ENCODE measurements around the gene BCAT1. TPM values are rescaled to one million over a fixed set of nuclear protein-coding genes. Genes with fewer than 3 reads are reported as not detected.

BCAT1 gene
- total RNA-seq, 1 experiment from 2014 or later, result 0.74 TPM

DNA sequence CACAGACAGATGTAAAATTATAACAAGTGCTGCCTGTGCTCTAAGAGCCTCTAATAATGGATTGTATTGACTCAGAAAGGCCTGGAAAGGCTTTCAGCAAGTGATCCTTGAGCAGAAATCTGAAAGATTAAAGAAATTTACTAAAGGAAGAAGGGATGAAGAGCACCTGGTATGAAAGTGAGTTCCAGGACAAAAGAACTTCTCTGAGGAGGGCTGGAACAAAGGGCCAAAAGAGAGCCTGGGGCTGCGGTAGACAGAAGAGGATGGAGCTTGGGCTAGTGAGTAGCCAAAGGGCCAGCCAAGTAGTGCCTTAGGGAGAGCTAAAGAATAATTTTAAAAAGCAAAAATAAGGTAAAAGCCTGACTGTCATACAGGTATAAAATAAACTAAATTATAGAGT lies 44.0 kb downstream of the BCAT1 start:
- no peak overlapping the region for H3K9ac ChIP-seq (ENCODE audit: low read length)
- ChIA-PET POLR2A (no interaction called here), CTCF (no interaction called here), RAD21 (ENCODE audit: low non-redundant PET in 1 of 2, low total read pairs in 2 of 2, uncharacterized antibody in 2 of 2, unreplicated experiment in 2 of 2) (no interaction called here)
- no TSS peak for BruUV-seq (replicated peaks)
- no peak overlapping the region for H3K27ac ChIP-seq (ENCODE audit: low read depth, low read length)
- no peak overlapping the region for H3K4me3 ChIP-seq (replicated peaks in 1 of 2; ENCODE audit: low read depth in 1 of 2, low read length in 2 of 2)
- ATAC-seq (no peak), DNase-seq (ENCODE audit: low read depth, low spot score) (no peak)
- no peaks in the 10 kb centered on the region for H3K9me3 ChIP-seq (ENCODE audit: control insufficient read depth in 1 of 2, insufficient read depth in 1 of 2, low read depth in 1 of 2, low read length in 2 of 2)
- no peak overlapping the region for H2AFZ ChIP-seq (ENCODE audit: low read depth, low read length, poor library complexity, severe bottlenecking)
- H3K27me3 ChIP-seq (ENCODE audit: insufficient read depth, low read length), result no peaks in the 10 kb centered on the region
- no peak overlapping the region for H3K4me2 ChIP-seq (ENCODE audit: low read length)
- intact Hi-C loops (cut with micrococcal nuclease), result no loop called here
- H3K36me3 ChIP-seq (ENCODE audit: control insufficient read depth in 1 of 2, insufficient read depth in 2 of 2, low read length in 2 of 2), result no peaks in the 10 kb centered on the region
- peaks cover 0 to 9% of the 10 kb centered on the region in 2 experiments; a peak in 2 of 4 replicates for H3K4me1 ChIP-seq (ENCODE audit: control insufficient read depth in 1 of 2, insufficient read depth in 2 of 2, low read length in 2 of 2)
- H3K79me2 ChIP-seq (ENCODE audit: insufficient read depth, low read length), result no peaks in the 10 kb centered on the region
- no peaks in the 10 kb centered on the region for H4K20me1 ChIP-seq (ENCODE audit: insufficient read depth)
- TF ChIP-seq, protein P1, sequence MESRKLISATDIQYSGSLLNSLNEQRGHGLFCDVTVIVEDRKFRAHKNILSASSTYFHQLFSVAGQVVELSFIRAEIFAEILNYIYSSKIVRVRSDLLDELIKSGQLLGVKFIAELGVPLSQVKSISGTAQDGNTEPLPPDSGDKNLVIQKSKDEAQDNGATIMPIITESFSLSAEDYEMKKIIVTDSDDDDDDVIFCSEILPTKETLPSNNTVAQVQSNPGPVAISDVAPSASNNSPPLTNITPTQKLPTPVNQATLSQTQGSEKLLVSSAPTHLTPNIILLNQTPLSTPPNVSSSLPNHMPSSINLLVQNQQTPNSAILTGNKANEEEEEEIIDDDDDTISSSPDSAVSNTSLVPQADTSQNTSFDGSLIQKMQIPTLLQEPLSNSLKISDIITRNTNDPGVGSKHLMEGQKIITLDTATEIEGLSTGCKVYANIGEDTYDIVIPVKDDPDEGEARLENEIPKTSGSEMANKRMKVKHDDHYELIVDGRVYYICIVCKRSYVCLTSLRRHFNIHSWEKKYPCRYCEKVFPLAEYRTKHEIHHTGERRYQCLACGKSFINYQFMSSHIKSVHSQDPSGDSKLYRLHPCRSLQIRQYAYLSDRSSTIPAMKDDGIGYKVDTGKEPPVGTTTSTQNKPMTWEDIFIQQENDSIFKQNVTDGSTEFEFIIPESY (IDR thresholded peaks at IDR 0.05; ENCODE audit: extremely low read depth, insufficient replicate concordance, low read length), result no peak
- TF ChIP-seq YY1 (IDR thresholded peaks at IDR 0.05; ENCODE audit: extremely low read depth, insufficient replicate concordance, low read depth, low read length) (no peak), ELF1 (IDR thresholded peaks at IDR 0.05; ENCODE audit: borderline replicate concordance, low read depth) (no peak), EZH2phosphoT487 (IDR thresholded peaks at IDR 0.05; ENCODE audit: borderline replicate concordance) (no peak), EGR1 (IDR thresholded peaks at IDR 0.05; ENCODE audit: low read depth) (no peak), TCF7L2 (IDR thresholded peaks at IDR 0.05; ENCODE audit: borderline replicate concordance, extremely low read depth, insufficient read depth, insufficient read length) (no peak), FOSL1 (IDR thresholded peaks at IDR 0.05; ENCODE audit: low read depth) (no peak), RAD21 (IDR thresholded peaks at IDR 0.05; ENCODE audit: low read depth) (no peak), CBX3 (IDR thresholded peaks at IDR 0.05; ENCODE audit: low read depth) (no peak), EZH2 (IDR thresholded peaks at IDR 0.05) (no peak)
- TF ChIP-seq, protein P2, sequence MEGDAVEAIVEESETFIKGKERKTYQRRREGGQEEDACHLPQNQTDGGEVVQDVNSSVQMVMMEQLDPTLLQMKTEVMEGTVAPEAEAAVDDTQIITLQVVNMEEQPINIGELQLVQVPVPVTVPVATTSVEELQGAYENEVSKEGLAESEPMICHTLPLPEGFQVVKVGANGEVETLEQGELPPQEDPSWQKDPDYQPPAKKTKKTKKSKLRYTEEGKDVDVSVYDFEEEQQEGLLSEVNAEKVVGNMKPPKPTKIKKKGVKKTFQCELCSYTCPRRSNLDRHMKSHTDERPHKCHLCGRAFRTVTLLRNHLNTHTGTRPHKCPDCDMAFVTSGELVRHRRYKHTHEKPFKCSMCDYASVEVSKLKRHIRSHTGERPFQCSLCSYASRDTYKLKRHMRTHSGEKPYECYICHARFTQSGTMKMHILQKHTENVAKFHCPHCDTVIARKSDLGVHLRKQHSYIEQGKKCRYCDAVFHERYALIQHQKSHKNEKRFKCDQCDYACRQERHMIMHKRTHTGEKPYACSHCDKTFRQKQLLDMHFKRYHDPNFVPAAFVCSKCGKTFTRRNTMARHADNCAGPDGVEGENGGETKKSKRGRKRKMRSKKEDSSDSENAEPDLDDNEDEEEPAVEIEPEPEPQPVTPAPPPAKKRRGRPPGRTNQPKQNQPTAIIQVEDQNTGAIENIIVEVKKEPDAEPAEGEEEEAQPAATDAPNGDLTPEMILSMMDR (IDR thresholded peaks at IDR 0.05 in 2 of 3, conservative IDR thresholded peaks at IDR 0.05 in 1 of 3; ENCODE audit: borderline replicate concordance in 1 of 3, insufficient read depth in 1 of 3, low read depth in 2 of 3, low read length in 2 of 3), result no peak
- TF ChIP-seq, protein P3, sequence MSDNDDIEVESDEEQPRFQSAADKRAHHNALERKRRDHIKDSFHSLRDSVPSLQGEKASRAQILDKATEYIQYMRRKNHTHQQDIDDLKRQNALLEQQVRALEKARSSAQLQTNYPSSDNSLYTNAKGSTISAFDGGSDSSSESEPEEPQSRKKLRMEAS (IDR thresholded peaks at IDR 0.05), result no peak
- TF ChIP-seq, protein P4, sequence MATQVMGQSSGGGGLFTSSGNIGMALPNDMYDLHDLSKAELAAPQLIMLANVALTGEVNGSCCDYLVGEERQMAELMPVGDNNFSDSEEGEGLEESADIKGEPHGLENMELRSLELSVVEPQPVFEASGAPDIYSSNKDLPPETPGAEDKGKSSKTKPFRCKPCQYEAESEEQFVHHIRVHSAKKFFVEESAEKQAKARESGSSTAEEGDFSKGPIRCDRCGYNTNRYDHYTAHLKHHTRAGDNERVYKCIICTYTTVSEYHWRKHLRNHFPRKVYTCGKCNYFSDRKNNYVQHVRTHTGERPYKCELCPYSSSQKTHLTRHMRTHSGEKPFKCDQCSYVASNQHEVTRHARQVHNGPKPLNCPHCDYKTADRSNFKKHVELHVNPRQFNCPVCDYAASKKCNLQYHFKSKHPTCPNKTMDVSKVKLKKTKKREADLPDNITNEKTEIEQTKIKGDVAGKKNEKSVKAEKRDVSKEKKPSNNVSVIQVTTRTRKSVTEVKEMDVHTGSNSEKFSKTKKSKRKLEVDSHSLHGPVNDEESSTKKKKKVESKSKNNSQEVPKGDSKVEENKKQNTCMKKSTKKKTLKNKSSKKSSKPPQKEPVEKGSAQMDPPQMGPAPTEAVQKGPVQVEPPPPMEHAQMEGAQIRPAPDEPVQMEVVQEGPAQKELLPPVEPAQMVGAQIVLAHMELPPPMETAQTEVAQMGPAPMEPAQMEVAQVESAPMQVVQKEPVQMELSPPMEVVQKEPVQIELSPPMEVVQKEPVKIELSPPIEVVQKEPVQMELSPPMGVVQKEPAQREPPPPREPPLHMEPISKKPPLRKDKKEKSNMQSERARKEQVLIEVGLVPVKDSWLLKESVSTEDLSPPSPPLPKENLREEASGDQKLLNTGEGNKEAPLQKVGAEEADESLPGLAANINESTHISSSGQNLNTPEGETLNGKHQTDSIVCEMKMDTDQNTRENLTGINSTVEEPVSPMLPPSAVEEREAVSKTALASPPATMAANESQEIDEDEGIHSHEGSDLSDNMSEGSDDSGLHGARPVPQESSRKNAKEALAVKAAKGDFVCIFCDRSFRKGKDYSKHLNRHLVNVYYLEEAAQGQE (IDR thresholded peaks at IDR 0.05; ENCODE audit: low read depth), result no peak
- H3K9me2 ChIP-seq (ENCODE audit: insufficient read depth), result no peaks in the 10 kb centered on the region

Data from HCT116 (cell line).